Neural cell (in vitro differentiated cells): ENCODE data around the gene SND1.

ENCODE experiments used
- POLR2AphosphoS5 ChIP-seq: IDR thresholded peaks from 2 replicates; pipeline ENCODE4 v1.6.1; 2012
- TF ChIP-seq, protein P1 (sequence below): IDR thresholded peaks from 2 replicates; pipeline ENCODE4 v1.6.1; 2012; ENCODE audit warnings: borderline replicate concordance

DNA sequence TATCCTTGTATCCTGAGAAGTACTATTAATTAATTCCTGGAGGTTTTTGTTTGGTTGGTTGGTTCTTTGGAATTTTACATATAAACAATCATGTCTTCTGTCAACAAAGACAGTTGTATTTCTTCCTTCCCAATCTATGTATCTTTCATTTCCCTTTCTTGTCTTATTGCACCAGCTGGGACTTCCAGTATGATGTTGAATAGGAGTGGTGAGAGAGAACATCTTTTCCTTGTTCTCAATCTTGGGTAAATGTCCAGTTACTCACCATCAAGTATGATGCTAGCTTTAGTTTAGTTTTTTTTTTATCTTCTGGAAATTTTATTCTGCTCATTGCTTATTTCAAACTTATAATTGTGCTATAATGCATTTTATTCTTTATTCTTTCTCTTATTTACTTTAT lies 26.7 kb upstream of the SND1 start:
- TF ChIP-seq POLR2AphosphoS5: no peak
- TF ChIP-seq, protein P1, sequence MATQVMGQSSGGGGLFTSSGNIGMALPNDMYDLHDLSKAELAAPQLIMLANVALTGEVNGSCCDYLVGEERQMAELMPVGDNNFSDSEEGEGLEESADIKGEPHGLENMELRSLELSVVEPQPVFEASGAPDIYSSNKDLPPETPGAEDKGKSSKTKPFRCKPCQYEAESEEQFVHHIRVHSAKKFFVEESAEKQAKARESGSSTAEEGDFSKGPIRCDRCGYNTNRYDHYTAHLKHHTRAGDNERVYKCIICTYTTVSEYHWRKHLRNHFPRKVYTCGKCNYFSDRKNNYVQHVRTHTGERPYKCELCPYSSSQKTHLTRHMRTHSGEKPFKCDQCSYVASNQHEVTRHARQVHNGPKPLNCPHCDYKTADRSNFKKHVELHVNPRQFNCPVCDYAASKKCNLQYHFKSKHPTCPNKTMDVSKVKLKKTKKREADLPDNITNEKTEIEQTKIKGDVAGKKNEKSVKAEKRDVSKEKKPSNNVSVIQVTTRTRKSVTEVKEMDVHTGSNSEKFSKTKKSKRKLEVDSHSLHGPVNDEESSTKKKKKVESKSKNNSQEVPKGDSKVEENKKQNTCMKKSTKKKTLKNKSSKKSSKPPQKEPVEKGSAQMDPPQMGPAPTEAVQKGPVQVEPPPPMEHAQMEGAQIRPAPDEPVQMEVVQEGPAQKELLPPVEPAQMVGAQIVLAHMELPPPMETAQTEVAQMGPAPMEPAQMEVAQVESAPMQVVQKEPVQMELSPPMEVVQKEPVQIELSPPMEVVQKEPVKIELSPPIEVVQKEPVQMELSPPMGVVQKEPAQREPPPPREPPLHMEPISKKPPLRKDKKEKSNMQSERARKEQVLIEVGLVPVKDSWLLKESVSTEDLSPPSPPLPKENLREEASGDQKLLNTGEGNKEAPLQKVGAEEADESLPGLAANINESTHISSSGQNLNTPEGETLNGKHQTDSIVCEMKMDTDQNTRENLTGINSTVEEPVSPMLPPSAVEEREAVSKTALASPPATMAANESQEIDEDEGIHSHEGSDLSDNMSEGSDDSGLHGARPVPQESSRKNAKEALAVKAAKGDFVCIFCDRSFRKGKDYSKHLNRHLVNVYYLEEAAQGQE: no peak
